SK-N-SH treated with all-trans-retinoic acid at 6 μM for 48 hours (cell line): ENCODE results near the gene ATP6V1G1.

Experiments
- ATAC-seq: fragments of 200-7000 bp; cut with Tn5 transposase; 3 replicates; pipeline ENCODE4 v1.9.1; 2020; ENCODE audit warnings: mild to moderate bottlenecking, moderate library complexity
- ARNTL ChIP-seq: fragments of 450-650 bp; formaldehyde crosslinking; IDR thresholded peaks from 2 replicates; pipeline ENCODE4 v1.5.0; 2020; ENCODE audit warnings: low read depth, mild to moderate bottlenecking, moderate library complexity, borderline replicate concordance
- BACH2 ChIP-seq: fragments of 250-450 bp; sonication (Bioruptor Pico); IDR thresholded peaks from 2 replicates; pipeline ENCODE4 v1.9.0; 2021; ENCODE audit warnings: mild to moderate bottlenecking, borderline replicate concordance
- CSDC2 ChIP-seq: fragments of 250-450 bp; sonication (Bioruptor Pico); IDR thresholded peaks from 2 replicates; pipeline ENCODE4 v1.5.0; 2020; ENCODE audit warnings: mild to moderate bottlenecking, moderate library complexity
- ESRRG ChIP-seq: fragments of 250-450 bp; sonication (Bioruptor Pico); IDR thresholded peaks from 2 replicates; pipeline ENCODE4 v1.6.1; 2021; ENCODE audit warnings: mild to moderate bottlenecking
- GLIS3 ChIP-seq: fragments of 250-450 bp; sonication (Bioruptor Pico); IDR thresholded peaks from 2 replicates; pipeline ENCODE4 v1.5.0; 2020; ENCODE audit warnings: mild to moderate bottlenecking, moderate library complexity
- ISL1 ChIP-seq: fragments of 250-450 bp; sonication (Bioruptor Pico); IDR thresholded peaks from 2 replicates; pipeline ENCODE4 v2.1.2; 2022; ENCODE audit warnings: mild to moderate bottlenecking, moderate library complexity
- OSR1 ChIP-seq: fragments of 250-450 bp; sonication (Bioruptor Pico); IDR thresholded peaks from 2 replicates; pipeline ENCODE4 v1.8.0; 2022; ENCODE audit warnings: moderate library complexity, mild to moderate bottlenecking, inconsistent platforms
- PATZ1 ChIP-seq: fragments of 250-450 bp; sonication (Bioruptor Pico); IDR thresholded peaks from 2 replicates; pipeline ENCODE4 v1.8.0; 2020; ENCODE audit warnings: mild to moderate bottlenecking, moderate library complexity, borderline replicate concordance
- PPARA ChIP-seq: fragments of 250-450 bp; sonication (Bioruptor Pico); IDR thresholded peaks from 2 replicates; pipeline ENCODE4 v1.5.0; 2020; ENCODE audit warnings: mild to moderate bottlenecking, borderline replicate concordance
- RARB ChIP-seq: fragments of 250-450 bp; sonication (Bioruptor Pico); IDR thresholded peaks from 2 replicates; pipeline ENCODE4 v1.8.0; 2021; ENCODE audit warnings: mild to moderate bottlenecking, moderate library complexity
- SNAI2 ChIP-seq: fragments of 250-450 bp; sonication (Bioruptor Pico); IDR thresholded peaks from 2 replicates; pipeline ENCODE4 v1.5.0; 2020; ENCODE audit warnings: mild to moderate bottlenecking, moderate library complexity
- TOX ChIP-seq: fragments of 250-450 bp; sonication (Bioruptor Pico); IDR thresholded peaks from 2 replicates; pipeline ENCODE4 v1.8.0; 2021; ENCODE audit warnings: mild to moderate bottlenecking, moderate library complexity, borderline replicate concordance
- ZC3H10 ChIP-seq: fragments of 250-450 bp; sonication (Bioruptor Pico); IDR thresholded peaks from 2 replicates; pipeline ENCODE4 v1.5.1; 2021; ENCODE audit warnings: mild to moderate bottlenecking, moderate library complexity
- ZFP3 ChIP-seq: fragments of 250-450 bp; sonication (Bioruptor Pico); IDR thresholded peaks from 2 replicates; pipeline ENCODE4 v1.5.0; 2020; ENCODE audit warnings: mild to moderate bottlenecking, moderate library complexity
- ZFP30 ChIP-seq: fragments of 450-650 bp; formaldehyde crosslinking; IDR thresholded peaks from 2 replicates; pipeline ENCODE4 v1.5.0; 2022; ENCODE audit warnings: mild to moderate bottlenecking, moderate library complexity
- ZNF565 ChIP-seq: fragments of 450-650 bp; formaldehyde crosslinking; conservative IDR thresholded peaks from 2 replicates; pipeline ENCODE4 v1.5.0; 2020; ENCODE audit warnings: low read depth, mild to moderate bottlenecking, moderate library complexity
- ZNF70 ChIP-seq: fragments of 450-650 bp; formaldehyde crosslinking; IDR thresholded peaks from 2 replicates; pipeline ENCODE4 v1.5.0; 2020; ENCODE audit warnings: mild to moderate bottlenecking, moderate library complexity
- ZNF8 ChIP-seq: fragments of 450-650 bp; formaldehyde crosslinking; IDR thresholded peaks from 2 replicates; pipeline ENCODE4 v1.5.0; 2020; ENCODE audit warnings: mild to moderate bottlenecking, moderate library complexity
- TF ChIP-seq, protein P1 (sequence below): fragments of 250-450 bp; sonication (Bioruptor Pico); IDR thresholded peaks from 2 replicates; pipeline ENCODE4 v1.5.0; 2020; ENCODE audit warnings: mild to moderate bottlenecking, moderate library complexity
- TF ChIP-seq, protein P2 (sequence below): fragments of 250-450 bp; sonication (Bioruptor Pico); IDR thresholded peaks from 2 replicates; pipeline ENCODE4 v1.5.1; 2021; ENCODE audit warnings: mild to moderate bottlenecking, moderate library complexity

ATP6V1G1 gene

GRCh38 chr9:114559830-114560513 is 27.6 kb upstream of the ATP6V1G1 start:
- ATAC-seq = no peak
- no peak for TF ChIP-seq GLIS3 (CRISPR knock-in tag)
- no peak for TF ChIP-seq OSR1 (CRISPR knock-in tag)
- no peak for TF ChIP-seq ISL1 (CRISPR knock-in tag)
- TF ChIP-seq ZNF70 = no peak
- TF ChIP-seq SNAI2 (CRISPR knock-in tag) = no peak
- no peak for TF ChIP-seq CSDC2 (CRISPR knock-in tag)
- TF ChIP-seq ZC3H10 = no peak
- no peak for TF ChIP-seq PATZ1 (CRISPR knock-in tag)

GRCh38 chr9:114560956-114561355 is 26.6 kb upstream of the ATP6V1G1 start:
- no peak for ATAC-seq
- TF ChIP-seq ZFP30 (CRISPR knock-in tag) (no peak), BACH2 (no peak), ZNF565 (CRISPR knock-in tag) (no peak)

GRCh38 chr9:114561771-114562170 is 25.8 kb upstream of the ATP6V1G1 start:
- TF ChIP-seq ARNTL (no peak), ZNF8 (CRISPR knock-in tag) (no peak), BACH2 (no peak), ZFP3 (no peak), GLIS3 (CRISPR knock-in tag) (no peak), ZNF565 (CRISPR knock-in tag) (no peak), SNAI2 (CRISPR knock-in tag) (no peak)
- no peak for ATAC-seq

DNA sequence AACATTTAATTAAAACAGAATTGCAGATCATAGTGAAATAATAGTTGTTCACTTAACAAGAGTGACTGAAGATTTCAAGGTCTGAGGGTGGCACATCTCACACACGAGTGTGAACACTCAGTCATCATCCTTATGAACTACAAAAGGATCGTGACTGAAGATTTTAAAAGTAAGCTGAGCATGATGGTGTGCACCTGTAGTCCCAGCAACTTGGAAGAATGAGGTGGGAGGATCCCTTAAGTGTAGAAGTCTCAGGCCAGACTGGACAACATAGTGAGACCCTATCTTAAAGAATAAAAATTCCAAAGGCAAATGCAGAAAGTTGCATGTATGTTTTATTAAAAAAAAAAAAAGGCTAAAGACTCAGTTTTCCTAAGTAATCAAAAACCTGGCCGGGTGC is 22.4 kb upstream of the ATP6V1G1 start:
- TF ChIP-seq OSR1 (CRISPR knock-in tag) = no peak
- TF ChIP-seq ZC3H10 = no peak
- TF ChIP-seq, protein P1, sequence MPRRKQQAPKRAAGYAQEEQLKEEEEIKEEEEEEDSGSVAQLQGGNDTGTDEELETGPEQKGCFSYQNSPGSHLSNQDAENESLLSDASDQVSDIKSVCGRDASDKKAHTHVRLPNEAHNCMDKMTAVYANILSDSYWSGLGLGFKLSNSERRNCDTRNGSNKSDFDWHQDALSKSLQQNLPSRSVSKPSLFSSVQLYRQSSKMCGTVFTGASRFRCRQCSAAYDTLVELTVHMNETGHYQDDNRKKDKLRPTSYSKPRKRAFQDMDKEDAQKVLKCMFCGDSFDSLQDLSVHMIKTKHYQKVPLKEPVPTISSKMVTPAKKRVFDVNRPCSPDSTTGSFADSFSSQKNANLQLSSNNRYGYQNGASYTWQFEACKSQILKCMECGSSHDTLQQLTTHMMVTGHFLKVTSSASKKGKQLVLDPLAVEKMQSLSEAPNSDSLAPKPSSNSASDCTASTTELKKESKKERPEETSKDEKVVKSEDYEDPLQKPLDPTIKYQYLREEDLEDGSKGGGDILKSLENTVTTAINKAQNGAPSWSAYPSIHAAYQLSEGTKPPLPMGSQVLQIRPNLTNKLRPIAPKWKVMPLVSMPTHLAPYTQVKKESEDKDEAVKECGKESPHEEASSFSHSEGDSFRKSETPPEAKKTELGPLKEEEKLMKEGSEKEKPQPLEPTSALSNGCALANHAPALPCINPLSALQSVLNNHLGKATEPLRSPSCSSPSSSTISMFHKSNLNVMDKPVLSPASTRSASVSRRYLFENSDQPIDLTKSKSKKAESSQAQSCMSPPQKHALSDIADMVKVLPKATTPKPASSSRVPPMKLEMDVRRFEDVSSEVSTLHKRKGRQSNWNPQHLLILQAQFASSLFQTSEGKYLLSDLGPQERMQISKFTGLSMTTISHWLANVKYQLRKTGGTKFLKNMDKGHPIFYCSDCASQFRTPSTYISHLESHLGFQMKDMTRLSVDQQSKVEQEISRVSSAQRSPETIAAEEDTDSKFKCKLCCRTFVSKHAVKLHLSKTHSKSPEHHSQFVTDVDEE (CRISPR knock-in tag) = no peak
- TF ChIP-seq ZNF8 (CRISPR knock-in tag) = no peak
- ATAC-seq = no peak

DNA sequence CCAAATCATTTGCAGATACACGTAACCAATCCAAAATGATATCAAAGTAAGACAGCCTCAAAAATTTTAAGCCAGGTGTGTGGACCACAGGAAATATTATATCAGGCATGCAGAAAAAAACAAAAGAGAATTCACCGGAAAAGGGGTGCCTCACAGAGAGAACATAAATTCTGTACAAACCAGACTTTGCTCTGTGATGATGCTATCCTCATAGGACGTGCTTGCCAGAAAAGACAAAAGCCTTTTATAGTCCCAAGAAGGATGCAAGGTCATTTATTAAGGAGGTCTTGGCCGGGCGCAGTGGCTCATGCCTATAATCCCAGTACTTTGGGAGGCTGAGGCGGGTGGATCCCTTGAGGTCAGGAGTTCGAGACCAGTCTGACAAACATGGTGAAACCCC is 16.8 kb upstream of the ATP6V1G1 start:
- TF ChIP-seq TOX = no peak
- no peak for TF ChIP-seq BACH2
- no peak for TF ChIP-seq ISL1 (CRISPR knock-in tag)
- TF ChIP-seq, protein P1 (CRISPR knock-in tag) = no peak
- TF ChIP-seq ARNTL = no peak
- no peak for TF ChIP-seq CSDC2 (CRISPR knock-in tag)
- no peak for TF ChIP-seq ZFP30 (CRISPR knock-in tag)
- TF ChIP-seq, protein P2, sequence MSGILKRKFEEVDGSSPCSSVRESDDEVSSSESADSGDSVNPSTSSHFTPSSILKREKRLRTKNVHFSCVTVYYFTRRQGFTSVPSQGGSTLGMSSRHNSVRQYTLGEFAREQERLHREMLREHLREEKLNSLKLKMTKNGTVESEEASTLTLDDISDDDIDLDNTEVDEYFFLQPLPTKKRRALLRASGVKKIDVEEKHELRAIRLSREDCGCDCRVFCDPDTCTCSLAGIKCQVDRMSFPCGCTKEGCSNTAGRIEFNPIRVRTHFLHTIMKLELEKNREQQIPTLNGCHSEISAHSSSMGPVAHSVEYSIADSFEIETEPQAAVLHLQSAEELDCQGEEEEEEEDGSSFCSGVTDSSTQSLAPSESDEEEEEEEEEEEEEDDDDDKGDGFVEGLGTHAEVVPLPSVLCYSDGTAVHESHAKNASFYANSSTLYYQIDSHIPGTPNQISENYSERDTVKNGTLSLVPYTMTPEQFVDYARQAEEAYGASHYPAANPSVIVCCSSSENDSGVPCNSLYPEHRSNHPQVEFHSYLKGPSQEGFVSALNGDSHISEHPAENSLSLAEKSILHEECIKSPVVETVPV (CRISPR knock-in tag) = no peak
- TF ChIP-seq GLIS3 (CRISPR knock-in tag) = no peak
- no peak for TF ChIP-seq PATZ1 (CRISPR knock-in tag)
- no peak for TF ChIP-seq ZNF565 (CRISPR knock-in tag)
- no peak for TF ChIP-seq RARB (CRISPR knock-in tag)
- no peak for TF ChIP-seq ZFP3
- no peak for TF ChIP-seq ZNF8 (CRISPR knock-in tag)
- no peak for TF ChIP-seq SNAI2 (CRISPR knock-in tag)
- no peak for TF ChIP-seq ESRRG (CRISPR knock-in tag)
- TF ChIP-seq ZC3H10 = no peak
- TF ChIP-seq OSR1 (CRISPR knock-in tag) = no peak
- TF ChIP-seq PPARA (CRISPR knock-in tag) = no peak
- no peak for ATAC-seq
